Pancreas (tissue), 10 donors: Measurements from ENCODE around the gene C12orf76. TPM values are rescaled to one million over a fixed set of nuclear protein-coding genes. Genes with fewer than 3 reads are reported as not detected.
"Not testable (repeated sequence)": the region's sequence is repeated elsewhere in the genome, so short reads cannot be mapped to it uniquely, and the experiment has no call there.

Experiments
- ATAC-seq, 4 donors: fragments of 200-7000 bp; cut with Tn5 transposase; one replicate each; pipeline versions ENCODE4 v1.8.0 to v1.9.1; 2020; ENCODE audit warnings: mild to moderate bottlenecking in 4 of 4, moderate library complexity in 4 of 4
- DNase-seq, 6 donors: peaks; one replicate each; pipeline ENCODE4 v3.0.0-alpha.2; 2020
- FAIRE-seq: peaks from 2 replicates; lab custom pipeline; 2012; peaks lifted over from hg19 to GRCh38; lab: Jason Lieb, UNC
- H3K27ac ChIP-seq, 4 donors: fragments of 200-600 bp; sonication (generic); 1 replicate in 3 of 4; 2 replicates in 1 of 4; pipeline versions ENCODE4 v1.5.0 to v1.8.0; 2020
- H3K27me3 ChIP-seq, 4 donors: fragments of 200-600 bp; one replicate each; pipeline ENCODE4 v1.8.0; 2021
- H3K36me3 ChIP-seq, 3 donors: fragments of 200-600 bp; sonication (generic) in 1 of 3; one replicate each; pipeline versions ENCODE4 v1.5.0 to v1.8.0; 2020 to 2021
- H3K4me1 ChIP-seq, 3 donors: fragments of 200-600 bp; one replicate each; pipeline ENCODE4 v1.8.0; 2021
- H3K4me3 ChIP-seq, 4 donors: fragments of 200-600 bp; sonication (generic) in 2 of 4; one replicate each; pipeline versions ENCODE4 v1.5.0 to v1.8.0; 2020 to 2021
- H3K9me3 ChIP-seq, 4 donors: fragments of 200-600 bp; one replicate each; pipeline ENCODE4 v1.8.0; 2021
- CTCF ChIP-seq, 4 donors: fragments of 200-600 bp; sonication (generic) in 3 of 4; IDR thresholded peaks; one replicate each; pipeline versions ENCODE4 v1.5.0 to v1.8.0; 2021; ENCODE audit warnings: antibody characterized with exemption in 4 of 4
- WGBS, 2 donors: extraction: QIAGEN DNeasy Blood & Tissue Kit; methylation state at CpG; one replicate each; pipeline ENCODE4 v1.1.7; 2013; 5-methylcytosine and 5-hydroxymethylcytosine counted together
- intact Hi-C, 3 donors: fragments of 100-400 bp; cut with DNase I; formaldehyde crosslinking; loops; one replicate each; pipeline versions ENCODE4 v1.11.1 to v1.14.2; 2022
- polyA plus RNA-seq, 2 donors: library from polyadenylated mRNA; stranded (reverse); fragments of 200-250 nt; gene quantifications; one replicate each; pipeline ENCODE4 v1.2.3, GENCODE V29; 2013
- total RNA-seq, 6 donors: library from RNA; stranded (reverse); fragmentation: NEBNext Ultra II Directional in 4 of 6; extraction: Animal tissue kit (Norgen Biotek cat#: 25700) in 4 of 6; gene quantifications; one replicate each; pipeline versions ENCODE4 v1.2.1 to v1.2.4, GENCODE V29; 2021 to 2023
- donor health status: healthy with polysubstance abuse.
- donor health status: DM: no; HTN: no; CAD: no; lungs with moderate emphysema.
- donor health status: DM: no; HTN: no; CAD: no.
- donor health status: control.
- donor health status: control.
- donor health status: Bipolar disorder and iron deficiency.
- donor health status: DM: yes; HTN: yes; CAD: no.
- donor health status: DM: no; HTN: no; CAD: no.
- donor health status: DM: no; HTN: no; CAD: no.
- donor health status: DM: yes; HTN: yes; CAD: no.

C12orf76 gene
- total and polyA plus RNA-seq, 8 donors = 4.3 to 17.0 (median 6.1) TPM

DNA sequence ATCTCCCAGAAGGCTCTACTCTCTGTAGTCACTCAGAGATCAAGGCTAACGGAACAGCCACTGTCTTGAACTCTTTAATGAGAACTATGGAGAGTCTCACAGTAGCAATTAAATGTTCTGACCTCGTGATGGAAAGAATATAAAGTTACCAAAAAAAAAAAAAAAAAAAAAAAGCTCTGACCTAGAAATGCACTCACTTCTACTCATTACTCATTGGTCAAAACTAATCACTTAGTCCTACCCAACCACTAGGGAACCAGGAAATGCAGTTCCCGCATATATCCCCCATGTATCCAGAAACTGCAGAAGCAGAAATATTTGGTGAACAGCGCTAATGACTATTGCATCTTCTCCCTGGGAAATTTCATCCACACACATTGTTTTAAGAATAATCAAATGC lies 29.5 kb upstream of the C12orf76 start:
- Histone ChIP-seq H3K9me3 (no peaks in the 10 kb centered on the region), H3K27ac (no peak overlapping the region), H3K27me3 (no peaks in the 10 kb centered on the region), H3K36me3 (no peaks in the 10 kb centered on the region), H3K4me1 (no peaks in the 10 kb centered on the region), H3K4me3 (no peak overlapping the region)
- WGBS, 2 donors = 70 to 75% methylated on average over 4 of the region's 4 CpGs
- intact Hi-C loops = no loop called here
- TF ChIP-seq CTCF (IDR thresholded peaks at IDR 0.05) = no peak
- FAIRE-seq = no peak
- ATAC-seq = no peak
- DNase-seq = no peak

- WGBS, 2 donors = 87 to 94% methylated on average over 1 of the region's 1 CpG
- H3K36me3 ChIP-seq = no peaks in the 10 kb centered on the region
- TF ChIP-seq CTCF (IDR thresholded peaks at IDR 0.05) = no peak
- H3K27ac ChIP-seq = no peak overlapping the region
- H3K4me1 ChIP-seq = no peaks in the 10 kb centered on the region
- DNase-seq (no peak), FAIRE-seq (no peak), ATAC-seq (no peak)
- no peaks in the 10 kb centered on the region for H3K9me3 ChIP-seq
- intact Hi-C loops = no loop called here
- no peaks in the 10 kb centered on the region for H3K27me3 ChIP-seq
- no peak overlapping the region for H3K4me3 ChIP-seq
Observed at GRCh38 chr12:110075880-110076279, 27.6 kb upstream of the C12orf76 start.

- TF ChIP-seq CTCF (IDR thresholded peaks at IDR 0.05) = no peak
- intact Hi-C loops = no loop called here
- no peak for FAIRE-seq
- WGBS, 2 donors = 64 to 67% methylated on average over 5 of the region's 5 CpGs
- H3K27me3 ChIP-seq = no peaks in the 10 kb centered on the region
- no peaks in the 10 kb centered on the region for H3K4me1 ChIP-seq
- DNase-seq = no peak
- H3K9me3 ChIP-seq = no peaks in the 10 kb centered on the region
- no peak overlapping the region for H3K4me3 ChIP-seq
- no peak overlapping the region for H3K27ac ChIP-seq
- no peak for ATAC-seq
- no peaks in the 10 kb centered on the region for H3K36me3 ChIP-seq
Observed at GRCh38 chr12:110074089-110074488, 25.8 kb upstream of the C12orf76 start.

DNA sequence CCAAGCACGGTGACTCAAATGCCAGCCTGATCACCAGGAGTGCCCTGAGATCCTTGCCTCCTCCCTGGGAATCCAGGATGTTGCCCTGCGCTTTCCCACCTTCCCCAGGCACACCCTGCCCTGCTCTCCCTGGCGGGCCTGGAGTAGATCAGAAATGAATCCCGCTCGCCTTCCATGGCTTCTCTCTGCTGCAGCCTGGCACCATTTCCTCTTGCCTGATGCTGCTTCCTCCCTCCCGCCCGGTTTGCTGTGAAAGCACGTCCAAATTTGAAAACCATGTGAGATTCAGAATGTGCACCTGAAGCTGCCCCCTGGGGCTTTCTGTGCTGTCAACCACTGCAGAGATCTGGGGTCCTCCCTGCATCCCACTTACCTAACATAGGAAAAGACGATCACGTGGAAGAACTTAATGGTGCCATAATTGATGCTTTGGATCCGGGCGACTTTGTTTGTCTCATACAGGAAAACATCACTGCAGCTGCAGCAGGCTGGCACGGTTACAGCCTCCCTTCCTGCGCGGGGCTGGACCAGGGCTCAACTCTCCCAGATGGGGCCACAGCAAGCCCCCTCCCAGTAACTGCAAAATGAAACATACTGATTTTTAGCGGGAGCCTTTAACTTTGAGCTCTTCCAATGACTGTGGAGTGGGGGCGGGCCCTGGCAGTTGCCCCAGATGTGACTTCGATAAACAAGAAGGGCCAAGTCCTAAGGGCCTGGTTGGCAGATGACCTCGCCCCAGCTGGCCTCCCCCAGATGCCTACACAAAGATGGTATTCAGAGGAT lies 24.9 kb upstream of the C12orf76 start:
- Histone ChIP-seq H3K36me3 (no peaks in the 10 kb centered on the region), H3K4me3 (peak overlapping the region in 3 of 4 donors; percentile 6 to 33 (median 6)), H3K27me3 (no peaks in the 10 kb centered on the region), H3K27ac (no peak overlapping the region), H3K9me3 (no peaks in the 10 kb centered on the region), H3K4me1 (no peaks in the 10 kb centered on the region)
- DNase-seq (peak in 1 of 6 donors; percentile 42), FAIRE-seq (no peak), ATAC-seq (peak in 3 of 4 donors; percentile 24 to 52 (median 47))
- intact Hi-C loops = no loop called here
- WGBS, 2 donors = 27 to 42% methylated on average over 19 of the region's 19 CpGs
- TF ChIP-seq CTCF (IDR thresholded peaks at IDR 0.05) = no peak

DNA sequence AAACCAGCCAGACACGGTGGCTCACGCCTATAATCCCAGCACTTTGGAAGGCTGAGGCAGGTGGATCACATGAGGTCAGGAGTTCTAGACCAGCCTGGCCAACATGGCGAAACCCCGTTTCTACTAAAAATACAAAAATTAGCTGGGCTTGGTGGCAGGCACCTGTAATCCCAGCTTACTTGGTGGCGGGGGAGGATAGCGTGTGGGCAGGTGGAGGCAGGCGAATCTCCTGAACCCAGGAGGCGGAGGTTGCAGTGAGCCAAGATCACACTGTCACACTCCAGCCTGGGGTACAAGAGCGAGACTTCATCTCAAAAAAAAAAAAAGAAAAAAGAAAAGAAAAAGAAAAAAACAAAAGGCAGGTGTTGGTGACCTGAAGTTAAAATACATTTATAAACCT lies 24.3 kb upstream of the C12orf76 start:
- H3K27me3 ChIP-seq, ATAC-seq: not testable (repeated sequence)

More for the DNA sequence above, 24.3 kb upstream of the C12orf76 start:
- intact Hi-C loops, H3K9me3 ChIP-seq, H3K27ac ChIP-seq, DNase-seq, FAIRE-seq, H3K36me3 ChIP-seq, H3K4me1 ChIP-seq: not testable (repeated sequence)
- peak overlapping the region in 1 of 4 donors; percentile 33 for H3K4me3 ChIP-seq
- WGBS, 2 donors = 67 to 78% methylated on average over 9 of the region's 9 CpGs
